Measurements from ENCODE around the gene KCNMA1. TPM values are rescaled to one million over a fixed set of nuclear protein-coding genes. Genes with fewer than 3 reads are reported as not detected.
A peak's percentile ranks its signal among the peaks of the same experiment; 100 is the strongest.

KCNMA1 gene
- total RNA-seq, 1 donor from 2014 or later: 30.1 TPM

- no peak for DNase-seq (ENCODE audit: extremely low spot score, unreplicated experiment)
- Mint-ChIP-seq H3K9me3 (peaks cover 15% of the 10 kb centered on the region), H3K4me1 (ENCODE audit: unreplicated experiment) (peaks cover 30% of the 10 kb centered on the region), H3K36me3 (no peaks in the 10 kb centered on the region), H3K27me3 (peaks cover 26% of the 10 kb centered on the region), H3K4me3 (peak overlapping the region; percentile 17), H3K27ac (peak overlapping the region; percentile 14)
- no peak for TF ChIP-seq CTCF (conservative IDR thresholded peaks at IDR 0.05)
These were observed 354.3 kb downstream of the KCNMA1 start for GRCh38 chr10:77283326-77283725.

- peaks cover 22% of the 10 kb centered on the region for H3K27me3 Mint-ChIP-seq
- TF ChIP-seq CTCF (conservative IDR thresholded peaks at IDR 0.05): no peak
These were observed 355.4 kb downstream of the KCNMA1 start for GRCh38 chr10:77282163-77282562.

GRCh38 chr10:77281719-77282118 is 355.9 kb downstream of the KCNMA1 start:
- Mint-ChIP-seq H3K9me3 (peaks cover 15% of the 10 kb centered on the region), H3K36me3 (no peaks in the 10 kb centered on the region), H3K27ac (no peak overlapping the region), H3K4me1 (ENCODE audit: unreplicated experiment) (peaks cover 28% of the 10 kb centered on the region), H3K27me3 (peaks cover 22% of the 10 kb centered on the region), H3K4me3 (no peak overlapping the region)
- TF ChIP-seq CTCF (conservative IDR thresholded peaks at IDR 0.05): no peak
- DNase-seq (ENCODE audit: extremely low spot score, unreplicated experiment): no peak

More at GRCh38 chr10:77282163-77282562, 355.4 kb downstream of the KCNMA1 start:
- peaks cover 15% of the 10 kb centered on the region for H3K9me3 Mint-ChIP-seq
- H3K4me1 Mint-ChIP-seq (ENCODE audit: unreplicated experiment): peaks cover 30% of the 10 kb centered on the region
- H3K4me3 Mint-ChIP-seq: no peak overlapping the region
- DNase-seq (ENCODE audit: extremely low spot score, unreplicated experiment): no peak
- H3K36me3 Mint-ChIP-seq: no peaks in the 10 kb centered on the region
- no peak overlapping the region for H3K27ac Mint-ChIP-seq

GRCh38 chr10:77279207-77279606 is 358.4 kb downstream of the KCNMA1 start:
- Mint-ChIP-seq H3K4me3 (no peak overlapping the region), H3K27me3 (peaks cover 26% of the 10 kb centered on the region), H3K27ac (no peak overlapping the region), H3K4me1 (ENCODE audit: unreplicated experiment) (peaks cover 26% of the 10 kb centered on the region), H3K9me3 (peaks cover 15% of the 10 kb centered on the region), H3K36me3 (no peaks in the 10 kb centered on the region)
- DNase-seq (ENCODE audit: extremely low spot score, unreplicated experiment): no peak
- no peak for TF ChIP-seq CTCF (conservative IDR thresholded peaks at IDR 0.05)

GRCh38 chr10:77274046-77274795 is 363.4 kb downstream of the KCNMA1 start:
- no peak for DNase-seq (ENCODE audit: extremely low spot score, unreplicated experiment)
- H3K4me1 Mint-ChIP-seq (ENCODE audit: unreplicated experiment): peaks cover 18% of the 10 kb centered on the region
- peak overlapping the region; percentile 15 for H3K4me3 Mint-ChIP-seq
- peaks cover 4% of the 10 kb centered on the region for H3K9me3 Mint-ChIP-seq
- no peaks in the 10 kb centered on the region for H3K36me3 Mint-ChIP-seq
- H3K27ac Mint-ChIP-seq: peak overlapping the region; percentile 20
- no peak for TF ChIP-seq CTCF (conservative IDR thresholded peaks at IDR 0.05)
- H3K27me3 Mint-ChIP-seq: peaks cover 21% of the 10 kb centered on the region
